Measurements from ENCODE around the gene CELSR2. TPM values are rescaled to one million over a fixed set of nuclear protein-coding genes. Genes with fewer than 3 reads are reported as not detected.
A peak's percentile ranks its signal among the peaks of the same experiment; 100 is the strongest.
"Not testable (repeated sequence)": the region's sequence is repeated elsewhere in the genome, so short reads cannot be mapped to it uniquely, and the experiment has no call there.

The CELSR2 gene
- polyA plus RNA-seq, 3 donors from 2014 or later: 0.17 to 0.77 TPM; not detected in 1

DNA sequence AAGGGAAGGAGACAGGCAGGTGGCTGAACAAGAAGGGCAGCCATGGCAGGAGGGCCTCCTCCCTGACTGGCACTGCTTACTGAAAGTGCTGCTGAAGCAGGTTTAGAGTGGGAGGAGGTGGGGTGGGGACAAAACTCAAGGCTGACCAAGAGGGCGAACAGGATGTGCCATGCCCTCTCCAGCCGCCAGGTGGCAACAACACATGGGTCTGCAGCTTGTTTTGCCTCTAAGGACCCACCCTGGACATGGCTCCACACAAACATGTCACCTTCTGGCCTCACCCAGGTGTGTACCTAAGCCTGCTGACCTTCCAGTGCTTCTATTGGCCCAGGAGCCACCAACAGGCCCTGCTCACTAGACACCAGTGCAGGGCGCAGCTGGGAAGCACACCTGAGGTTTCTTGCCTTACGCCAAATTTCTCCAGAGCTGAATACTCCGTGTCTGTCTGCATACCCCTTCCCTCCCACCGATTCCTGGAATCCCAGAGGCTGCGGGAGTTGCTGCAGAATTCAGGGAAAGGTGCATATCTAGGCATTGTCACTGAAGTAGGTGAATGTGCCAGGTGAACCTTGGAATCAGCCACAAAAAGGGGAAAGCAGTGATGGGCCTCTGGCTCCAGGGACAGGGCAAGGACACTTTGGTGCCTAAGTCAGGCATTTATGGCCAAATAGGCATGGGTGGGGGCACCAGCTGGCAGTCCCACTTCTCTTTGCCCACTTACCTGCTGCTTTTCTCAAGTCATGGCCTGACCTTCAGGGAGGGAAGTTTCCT is 28.3 kb downstream of the CELSR2 start:
- Mint-ChIP-seq H3K27me3 (ENCODE audit: low read depth in 3 of 3) (peaks cover 0 to 4% (median 0%) of the 10 kb centered on the region in 3 donors), H3K4me1 (peaks cover 10 to 13% of the 10 kb centered on the region in 2 donors), H3K36me3 (peaks cover 0 to 4% (median 0%) of the 10 kb centered on the region in 3 donors), H3K27ac (peak overlapping the region in 1 of 6 donors; percentile 64), H3K9me3 (no peaks in the 10 kb centered on the region), H3K4me3 (no peak overlapping the region)
- peak; percentile 48 to 59 (median 52) for DNase-seq

DNA sequence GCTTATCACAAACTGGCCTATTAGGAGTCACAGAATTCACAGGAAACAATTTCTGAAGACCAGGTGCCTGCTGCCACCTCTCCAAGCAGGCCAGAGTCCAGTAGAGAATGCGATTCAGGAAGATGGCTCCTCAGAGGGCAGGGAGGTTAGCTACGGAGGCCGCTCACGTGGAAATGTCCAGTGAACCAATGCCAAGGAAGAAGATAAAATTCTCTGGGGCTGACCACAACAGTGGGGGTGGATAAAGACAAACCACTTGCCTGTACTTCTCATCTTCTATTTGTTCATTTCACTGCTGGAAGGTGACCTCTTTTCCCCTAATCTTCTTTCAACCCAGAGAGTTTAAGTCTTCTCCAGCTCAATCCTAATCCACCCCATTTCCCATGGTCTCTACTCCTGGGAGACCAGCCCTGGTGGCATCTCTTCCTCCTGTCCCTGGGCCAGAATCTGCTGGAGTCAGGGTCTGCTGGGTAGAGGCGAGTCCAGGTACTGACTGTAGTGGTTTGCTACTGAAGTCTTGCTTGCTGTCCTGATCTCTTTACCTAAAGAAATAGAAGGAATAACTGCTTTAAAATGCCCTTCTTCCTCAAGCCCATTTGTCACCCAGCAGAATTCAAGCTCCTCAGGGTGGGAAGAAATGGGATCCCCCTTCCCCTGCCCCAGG is 30.4 kb downstream of the CELSR2 start:
- Mint-ChIP-seq H3K4me1 (peaks cover 20 to 32% of the 10 kb centered on the region in 2 donors), H3K27ac (no peak overlapping the region), H3K9me3 (no peaks in the 10 kb centered on the region), H3K4me3 (no peak overlapping the region), H3K36me3 (peaks cover 0 to 4% (median 0%) of the 10 kb centered on the region in 3 donors), H3K27me3 (ENCODE audit: low read depth in 3 of 3) (peaks cover 0 to 8% (median 0%) of the 10 kb centered on the region in 3 donors)
- DNase-seq: no peak

DNA sequence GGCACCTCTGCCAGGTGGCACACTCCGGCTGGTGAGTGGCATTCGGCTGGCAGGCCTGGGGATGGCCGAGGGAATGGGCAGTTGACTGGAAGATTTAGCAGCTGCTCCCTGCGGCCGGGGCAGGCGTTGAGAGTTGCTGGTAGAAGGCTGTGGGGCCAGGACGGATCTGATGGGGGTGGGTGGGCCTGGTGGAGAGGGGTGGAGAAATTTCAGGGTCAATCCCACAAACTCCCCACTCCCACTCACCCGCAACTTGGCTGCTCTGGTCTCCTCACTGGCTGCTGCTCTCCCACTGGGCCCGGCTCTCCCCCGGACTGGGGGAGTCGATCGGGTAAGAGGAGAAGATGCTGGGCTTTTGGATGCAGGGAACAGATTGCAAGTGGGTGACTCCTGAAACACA is 31.5 kb downstream of the CELSR2 start:
- H3K4me1 Mint-ChIP-seq: peaks cover 20 to 32% of the 10 kb centered on the region in 2 donors
- peak overlapping the region in 1 of 5 donors; percentile 49 for H3K4me3 Mint-ChIP-seq
- no peak overlapping the region for H3K27ac Mint-ChIP-seq
- H3K9me3 Mint-ChIP-seq: no peaks in the 10 kb centered on the region
- peaks cover 0 to 4% (median 0%) of the 10 kb centered on the region in 3 donors for H3K36me3 Mint-ChIP-seq
- no peak for DNase-seq
- peaks cover 0 to 9% (median 0%) of the 10 kb centered on the region in 3 donors for H3K27me3 Mint-ChIP-seq (ENCODE audit: low read depth in 3 of 3)

DNA sequence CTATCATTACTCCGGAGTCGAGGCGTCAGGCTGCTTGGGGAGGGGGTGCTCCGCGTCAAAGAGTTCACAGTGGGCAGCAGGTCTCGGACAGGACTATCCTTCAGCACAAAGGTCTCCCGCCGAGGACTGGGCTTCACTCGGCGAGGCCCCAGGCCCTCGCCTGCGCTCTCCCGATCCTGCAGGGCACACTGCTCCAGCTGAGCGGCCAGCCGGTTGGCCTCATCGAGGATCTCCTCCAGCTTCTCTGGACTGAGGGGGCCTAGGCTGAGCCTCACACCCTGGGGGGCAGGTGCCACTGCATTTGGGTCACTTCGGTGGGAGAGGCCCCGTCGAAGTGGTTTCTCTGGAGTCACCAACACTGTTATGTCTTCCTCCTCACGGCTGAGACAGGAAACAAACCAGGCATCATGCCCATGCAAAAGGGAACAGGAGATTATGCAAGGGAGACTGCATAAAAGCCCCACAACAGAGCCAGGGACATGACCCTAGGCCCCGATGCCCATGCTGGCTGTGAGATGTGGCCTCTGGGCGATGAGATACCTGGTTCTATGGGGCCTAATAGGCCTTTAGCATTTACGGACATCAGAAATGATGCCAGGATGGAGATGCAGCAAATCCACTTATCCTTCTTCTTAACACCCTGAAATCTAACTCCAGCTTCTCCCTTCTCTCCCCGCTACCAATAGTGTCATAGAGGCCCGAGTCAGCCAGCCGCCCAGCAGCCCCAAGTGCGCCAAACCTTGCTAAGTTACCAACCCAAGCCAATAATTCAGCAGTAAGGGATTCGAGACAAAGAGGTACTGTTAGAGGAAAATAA is 32.5 kb downstream of the CELSR2 start:
- Mint-ChIP-seq H3K9me3 (no peaks in the 10 kb centered on the region), H3K27me3 (ENCODE audit: low read depth in 3 of 3) (peaks cover 0 to 9% (median 0%) of the 10 kb centered on the region in 3 donors), H3K27ac (peak overlapping the region in 2 of 6 donors; percentile 21 to 40), H3K4me1 (peaks cover 20 to 31% of the 10 kb centered on the region in 2 donors), H3K36me3 (peaks cover 0 to 4% (median 0%) of the 10 kb centered on the region in 3 donors), H3K4me3 (peak overlapping the region; percentile 89 to 99 (median 95))
- DNase-seq: no peak

DNA sequence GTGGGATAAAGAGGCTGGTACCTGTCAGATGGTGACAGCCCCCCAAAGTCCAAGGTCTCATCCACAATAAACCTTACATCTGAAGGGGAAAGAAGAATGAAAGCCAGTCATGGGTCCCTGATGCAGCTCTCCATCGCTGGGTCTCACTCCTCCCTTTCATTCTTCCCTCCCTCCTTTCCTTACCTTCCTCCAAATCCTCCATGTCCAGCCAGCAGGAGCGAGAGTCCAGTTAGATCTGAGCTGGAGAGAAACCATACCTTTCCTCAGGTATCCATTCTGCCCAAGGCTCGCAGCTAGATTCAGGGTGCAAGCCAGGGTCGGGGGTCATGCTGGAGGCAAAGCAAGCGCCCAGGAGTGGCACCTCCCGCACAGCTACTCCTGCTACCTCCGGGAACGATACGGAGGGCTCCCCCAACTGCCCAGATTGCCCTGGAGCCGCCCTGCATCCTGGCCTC is 33.2 kb downstream of the CELSR2 start:
- Mint-ChIP-seq H3K4me3 (peak overlapping the region; percentile 89 to 99 (median 95)), H3K36me3 (peaks cover 0 to 4% (median 0%) of the 10 kb centered on the region in 3 donors), H3K9me3 (no peaks in the 10 kb centered on the region), H3K27me3 (ENCODE audit: low read depth in 3 of 3) (peaks cover 0 to 9% (median 0%) of the 10 kb centered on the region in 3 donors), H3K4me1 (peaks cover 16 to 26% of the 10 kb centered on the region in 2 donors), H3K27ac (peak overlapping the region in 3 of 6 donors; percentile 40 to 96 (median 88))
- no peak for DNase-seq

DNA sequence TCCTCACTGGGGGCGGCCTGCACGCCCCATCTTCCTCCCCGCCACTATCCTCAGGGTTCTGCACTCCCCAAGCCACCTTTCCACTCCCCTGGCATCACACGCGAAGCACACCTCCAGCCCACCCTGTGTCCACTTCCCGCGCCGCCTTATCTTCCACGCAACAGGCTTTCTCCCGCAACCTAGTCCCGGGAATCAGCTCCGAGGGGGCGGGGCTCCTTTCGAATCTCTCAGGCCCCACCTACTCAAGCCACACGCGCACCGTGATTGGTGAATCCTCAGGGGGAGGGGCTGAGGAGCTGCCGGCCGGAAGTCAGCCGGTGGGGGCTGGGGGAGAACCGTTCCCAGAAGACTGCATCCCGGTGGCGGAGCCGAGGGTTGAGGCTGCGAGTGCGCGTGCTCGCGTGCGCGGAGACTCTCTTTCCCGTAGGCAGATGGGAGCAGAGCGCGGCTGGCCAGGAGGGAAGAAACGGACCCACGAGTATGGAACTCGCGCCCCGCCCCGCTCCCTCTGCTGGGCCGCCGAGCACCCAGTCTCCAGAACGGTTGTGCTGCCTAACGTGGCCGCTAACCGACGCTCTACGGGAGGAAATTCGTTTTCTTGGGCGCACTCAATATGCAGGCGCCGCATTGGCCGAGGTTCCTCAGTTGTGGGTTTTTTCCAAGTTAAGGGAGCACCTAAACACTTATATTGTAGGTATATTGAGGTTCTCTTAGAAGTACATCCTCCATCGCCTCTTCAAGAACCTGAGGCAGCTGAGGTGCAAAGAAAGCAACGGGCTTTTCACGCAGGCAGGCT is 33.8 kb downstream of the CELSR2 start, which contains the start of gene PSRC1:
TSS of gene PSRC1 (minus strand) at position 194 of the 796 bp plus-strand sequence.
- DNase-seq: peak; percentile 88 to 89 (median 89)
- peak within 1 kb of the TSS; percentile 71 to 96 (median 89) for H3K27ac Mint-ChIP-seq
- peaks cover 0 to 9% (median 0%) of the 10 kb centered on the region in 3 donors for H3K27me3 Mint-ChIP-seq (ENCODE audit: low read depth in 3 of 3)
- peaks cover 0 to 4% (median 0%) of the 10 kb centered on the region in 3 donors for H3K36me3 Mint-ChIP-seq
- peaks cover 16 to 26% of the 10 kb centered on the region in 2 donors for H3K4me1 Mint-ChIP-seq
- no peaks in the 10 kb centered on the region for H3K9me3 Mint-ChIP-seq
- peak within 1 kb of the TSS; percentile 89 to 99 (median 95) for H3K4me3 Mint-ChIP-seq

DNA sequence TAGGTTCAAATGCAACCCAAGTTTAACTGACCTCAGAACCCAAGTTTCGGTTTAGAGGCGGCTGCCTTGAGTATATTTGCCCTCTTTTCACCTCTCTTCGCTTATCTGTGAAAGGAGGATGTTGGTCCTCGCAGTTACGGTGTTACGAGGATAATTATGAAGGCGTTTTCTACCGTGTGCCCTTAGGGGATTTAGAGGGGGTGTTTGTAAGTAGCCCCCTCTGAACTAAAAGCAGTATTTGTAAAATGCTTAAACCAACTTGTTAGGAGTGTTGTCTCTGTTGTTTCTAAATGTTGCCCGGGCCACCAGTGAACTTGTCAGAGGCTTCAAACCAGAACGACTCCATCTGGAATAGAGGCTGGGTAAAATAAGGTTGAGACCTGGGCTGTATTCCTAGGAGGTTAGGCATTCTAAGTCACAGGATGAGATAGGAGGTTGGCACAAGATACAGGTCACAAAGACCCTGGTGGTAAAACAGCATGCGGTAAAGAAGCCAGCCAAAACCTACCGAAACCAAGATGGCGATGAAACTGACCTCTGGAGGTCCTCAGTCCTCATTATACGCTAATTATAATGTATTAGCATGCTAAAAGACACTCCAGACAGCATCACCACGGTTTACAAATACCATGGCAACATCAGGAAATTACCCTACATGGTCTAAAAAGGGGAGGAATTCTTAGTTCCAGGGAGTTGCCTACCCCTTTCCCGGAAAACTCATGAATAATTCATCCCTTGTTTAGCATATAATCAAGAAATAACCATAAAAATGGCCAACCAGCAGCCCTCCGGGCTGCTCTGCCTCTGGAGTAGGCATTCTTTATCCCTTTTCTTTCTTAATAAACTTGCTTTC is 34.6 kb downstream of the CELSR2 start:
- Mint-ChIP-seq H3K27me3 (ENCODE audit: low read depth in 3 of 3) (peaks cover 0 to 9% (median 0%) of the 10 kb centered on the region in 3 donors), H3K4me3 (peak overlapping the region; percentile 89 to 99 (median 95)), H3K9me3 (no peaks in the 10 kb centered on the region), H3K36me3 (peaks cover 0 to 4% (median 0%) of the 10 kb centered on the region in 3 donors), H3K27ac (peak overlapping the region; percentile 71 to 96 (median 89)), H3K4me1 (peaks cover 16 to 26% of the 10 kb centered on the region in 2 donors)
- DNase-seq: no peak

DNA sequence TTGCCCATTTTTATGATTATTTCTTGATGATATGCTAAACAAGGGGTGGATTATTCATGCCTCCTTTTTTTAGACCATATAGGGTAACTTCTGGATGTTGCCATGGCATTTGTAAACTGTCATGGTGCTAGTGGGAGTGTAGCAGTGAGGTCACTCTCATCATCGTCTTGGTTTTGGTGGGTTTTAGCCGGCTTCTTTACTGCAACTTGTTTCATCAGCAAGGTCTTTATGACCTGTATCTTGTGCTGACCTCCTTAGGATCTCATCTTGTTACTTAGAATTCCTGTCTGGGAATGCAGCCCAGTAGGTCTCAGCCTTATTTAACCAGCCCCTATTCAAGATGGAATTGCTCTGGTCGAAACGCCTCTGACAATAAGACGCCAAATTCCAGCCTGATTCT is 37.4 kb downstream of the CELSR2 start:
- peaks cover 14 to 26% of the 10 kb centered on the region in 2 donors for H3K4me1 Mint-ChIP-seq
- DNase-seq; H3K36me3 Mint-ChIP-seq; H3K4me3 Mint-ChIP-seq; H3K9me3 Mint-ChIP-seq; H3K27me3 Mint-ChIP-seq (ENCODE audit: low read depth in 3 of 3); H3K27ac Mint-ChIP-seq: not testable (repeated sequence)

DNA sequence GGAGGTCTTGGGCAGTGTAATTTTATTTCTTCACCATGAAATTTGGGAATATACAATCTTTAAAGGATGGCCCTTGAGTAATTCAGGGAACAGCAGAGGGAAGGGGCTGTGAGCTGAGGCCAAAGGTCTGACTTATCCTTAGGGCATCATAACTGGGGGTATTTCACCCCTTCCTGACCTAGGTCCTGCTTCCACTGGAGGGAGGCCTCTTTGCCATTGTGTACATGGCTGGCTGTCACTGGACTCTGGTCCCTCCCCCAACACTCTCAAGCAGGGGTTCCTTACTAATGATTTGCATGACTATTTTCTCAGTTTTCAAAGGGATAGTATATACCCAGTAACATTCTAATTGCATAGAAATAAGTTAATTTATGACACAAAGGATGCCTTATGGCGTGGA is 40.8 kb downstream of the CELSR2 start:
- no peaks in the 10 kb centered on the region for H3K36me3 Mint-ChIP-seq
- DNase-seq: no peak
- no peaks in the 10 kb centered on the region for H3K9me3 Mint-ChIP-seq
- H3K4me3 Mint-ChIP-seq: no peak overlapping the region
- H3K27me3 Mint-ChIP-seq (ENCODE audit: low read depth in 3 of 3): peaks cover 0 to 3% (median 0%) of the 10 kb centered on the region in 3 donors
- no peak overlapping the region for H3K27ac Mint-ChIP-seq
- no peaks in the 10 kb centered on the region for H3K4me1 Mint-ChIP-seq

DNA sequence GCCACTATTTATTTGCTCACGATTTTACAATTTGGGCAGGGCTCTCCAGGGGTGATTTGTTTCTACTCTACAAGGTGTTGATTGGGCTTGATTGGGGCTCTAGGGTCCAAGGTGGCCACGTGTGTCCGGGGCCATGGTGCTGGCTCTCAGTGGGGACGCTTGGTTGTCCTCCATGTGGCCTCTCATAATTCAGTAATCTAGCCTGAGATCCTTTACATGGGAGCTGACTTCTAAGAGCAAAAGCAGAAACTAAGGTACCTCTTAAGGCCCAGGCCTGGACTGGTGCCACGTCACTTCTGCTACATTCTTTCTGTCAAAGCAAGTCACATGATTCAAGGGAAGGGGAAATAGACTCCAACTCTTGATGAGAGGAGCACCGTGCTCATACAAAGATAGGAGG is 41.7 kb downstream of the CELSR2 start:
- DNase-seq: no peak
- H3K27me3 Mint-ChIP-seq (ENCODE audit: low read depth in 3 of 3): peaks cover 0 to 3% (median 0%) of the 10 kb centered on the region in 3 donors
- H3K4me1 Mint-ChIP-seq: no peaks in the 10 kb centered on the region
- no peaks in the 10 kb centered on the region for H3K9me3 Mint-ChIP-seq
- no peak overlapping the region for H3K27ac Mint-ChIP-seq
- no peak overlapping the region for H3K4me3 Mint-ChIP-seq
- H3K36me3 Mint-ChIP-seq: no peaks in the 10 kb centered on the region

DNA sequence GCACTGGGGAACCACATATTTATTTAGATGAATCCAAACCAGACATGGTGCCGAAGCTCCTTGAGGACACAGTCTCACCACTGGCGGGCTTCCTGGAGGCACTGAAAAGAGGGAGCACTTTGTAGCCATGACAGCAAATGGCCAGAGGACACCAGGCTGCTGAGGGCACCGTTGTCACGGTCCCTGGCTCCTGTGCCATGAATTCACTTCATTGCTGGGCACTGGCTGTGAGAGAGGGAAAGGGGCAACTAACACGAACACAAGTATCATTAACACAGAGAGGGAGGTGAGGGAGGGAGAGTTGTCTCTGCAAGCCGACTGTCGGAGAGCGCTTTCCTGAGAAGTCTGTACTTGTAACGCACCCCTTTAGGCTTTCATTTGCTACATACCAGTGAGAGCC is 43.0 kb downstream of the CELSR2 start:
- peaks cover 0 to 3% (median 0%) of the 10 kb centered on the region in 3 donors for H3K27me3 Mint-ChIP-seq (ENCODE audit: low read depth in 3 of 3)
- no peak for DNase-seq
- H3K27ac Mint-ChIP-seq: no peak overlapping the region
- H3K4me1 Mint-ChIP-seq: no peaks in the 10 kb centered on the region
- H3K4me3 Mint-ChIP-seq: no peak overlapping the region
- H3K9me3 Mint-ChIP-seq: no peaks in the 10 kb centered on the region
- H3K36me3 Mint-ChIP-seq: no peaks in the 10 kb centered on the region

DNA sequence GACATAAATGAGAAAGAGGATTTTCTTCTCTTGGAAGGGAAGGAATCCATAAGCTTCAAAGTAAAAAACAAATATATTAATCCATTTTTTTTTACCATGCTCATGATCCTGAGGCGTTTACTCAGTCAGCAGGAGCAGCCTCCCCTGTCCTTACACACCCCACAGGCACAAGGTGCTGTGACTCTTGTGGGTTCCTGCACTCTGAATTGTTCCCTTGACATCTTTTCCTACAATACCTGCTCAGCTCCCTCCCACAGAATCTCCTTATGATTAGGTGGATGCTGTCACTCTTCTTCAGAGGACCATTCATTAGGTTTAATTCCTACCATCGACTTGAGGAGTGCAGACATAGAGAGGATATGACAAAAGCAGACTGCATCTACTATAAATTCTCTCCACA is 43.7 kb downstream of the CELSR2 start:
- no peaks in the 10 kb centered on the region for H3K9me3 Mint-ChIP-seq
- H3K4me3 Mint-ChIP-seq: no peak overlapping the region
- H3K36me3 Mint-ChIP-seq: no peaks in the 10 kb centered on the region
- no peaks in the 10 kb centered on the region for H3K4me1 Mint-ChIP-seq
- H3K27ac Mint-ChIP-seq: no peak overlapping the region
- DNase-seq: no peak
- H3K27me3 Mint-ChIP-seq (ENCODE audit: low read depth in 3 of 3): peaks cover 0 to 3% (median 0%) of the 10 kb centered on the region in 3 donors
